ENCODE results near the gene PLPPR1. TPM values are rescaled to one million over a fixed set of nuclear protein-coding genes. Genes with fewer than 3 reads are reported as not detected.

Gene PLPPR1
- total RNA-seq, 1 donor from 2014 or later, result not detected

DNA sequence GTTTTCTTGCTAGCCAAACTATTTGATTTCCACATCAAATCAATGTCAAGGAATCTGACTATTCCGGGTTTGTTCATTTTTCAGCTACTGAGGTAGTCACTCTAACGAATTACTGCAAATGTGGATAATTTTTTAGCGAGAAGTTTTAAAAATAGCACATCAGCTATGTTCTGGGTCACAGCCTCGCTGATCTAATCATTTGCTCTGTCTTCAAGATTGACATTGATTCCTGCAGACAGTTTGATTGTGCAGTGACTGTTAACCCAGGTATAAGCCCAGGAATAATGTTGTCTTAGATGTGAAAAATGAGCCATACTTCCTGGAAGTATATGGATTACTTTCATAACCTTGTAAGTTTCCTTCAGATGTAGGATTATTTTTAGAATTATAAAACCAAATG lies 181.1 kb downstream of the PLPPR1 start:
- DNase-seq (ENCODE audit: low spot score), result no peak

DNA sequence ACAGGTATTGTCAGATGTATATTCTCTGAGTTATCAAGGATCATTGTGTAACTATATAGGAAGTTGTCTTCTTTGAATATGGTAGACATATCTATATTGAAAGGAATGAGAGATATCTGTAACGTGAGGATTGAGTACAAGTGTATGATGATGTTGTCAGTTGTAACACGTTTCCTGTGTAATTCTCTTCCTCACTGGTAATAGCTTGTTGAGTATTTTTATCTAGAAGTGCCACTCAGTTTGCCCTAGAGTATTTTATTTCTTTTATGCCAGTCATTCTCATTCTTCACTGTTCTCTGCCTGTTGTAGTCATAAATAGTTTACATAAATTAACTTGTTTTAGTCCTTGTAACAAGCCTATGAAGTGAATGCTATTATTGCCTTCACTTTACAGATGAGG lies 184.1 kb downstream of the PLPPR1 start:
- no peak for DNase-seq (ENCODE audit: low spot score)

DNA sequence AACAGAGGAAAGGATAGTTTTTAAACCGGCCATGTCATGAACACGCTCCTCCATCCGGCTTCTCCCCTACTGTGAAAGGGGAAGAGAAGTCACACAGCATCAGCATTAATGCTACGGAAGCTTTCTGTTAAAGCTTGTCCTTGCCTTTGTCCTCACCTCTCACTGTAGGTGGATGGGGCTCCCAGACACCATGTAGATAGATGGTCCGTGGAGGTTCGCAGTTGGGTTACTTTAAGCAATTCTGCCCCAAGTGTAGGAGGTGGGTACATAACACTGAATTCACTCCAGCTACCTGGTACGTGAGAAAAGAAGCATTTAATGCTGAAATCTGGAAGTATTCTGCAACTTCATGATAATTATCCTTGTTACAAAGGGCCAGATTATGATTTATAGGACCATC lies 190.5 kb downstream of the PLPPR1 start:
- no peak for DNase-seq (ENCODE audit: low spot score)

DNA sequence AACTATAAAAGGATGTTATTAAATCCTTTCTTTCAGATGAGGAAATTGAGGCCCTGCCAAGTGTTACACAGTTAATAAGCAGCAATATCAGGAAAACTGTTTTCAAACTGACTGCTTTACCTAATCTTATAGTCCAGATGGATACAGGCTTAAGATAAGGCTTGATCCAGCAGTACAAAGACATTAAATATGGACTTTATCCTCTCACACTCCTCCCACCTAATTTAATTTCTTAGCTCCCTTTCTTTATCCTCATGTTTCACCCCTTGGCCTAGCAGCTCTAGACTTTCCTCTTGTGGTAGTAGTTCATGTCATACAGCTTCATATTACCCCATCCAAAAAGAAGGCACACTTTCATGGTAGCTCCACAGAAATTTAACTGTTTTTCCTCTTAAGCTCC lies 191.8 kb downstream of the PLPPR1 start:
- no peak for DNase-seq (ENCODE audit: low spot score)

DNA sequence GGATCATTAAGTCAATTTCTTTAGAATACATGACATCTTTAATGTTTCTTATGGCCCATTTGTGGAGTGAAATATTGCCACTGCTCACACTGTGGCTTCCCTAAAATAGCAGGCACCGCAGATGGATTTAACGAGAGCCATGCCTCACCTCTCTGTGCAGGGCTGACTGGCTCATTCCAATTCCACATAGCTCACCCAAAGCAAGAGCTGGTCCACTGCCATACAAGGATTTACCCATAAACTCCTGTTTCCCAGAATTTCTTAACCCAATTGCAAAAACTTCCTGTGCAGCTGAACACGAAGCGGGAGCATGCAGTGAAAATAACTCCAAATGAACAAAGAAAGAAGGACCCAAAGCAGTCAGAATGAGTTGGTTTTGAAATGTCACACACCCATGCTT lies 196.7 kb downstream of the PLPPR1 start:
- no peak for DNase-seq (ENCODE audit: low spot score)

DNA sequence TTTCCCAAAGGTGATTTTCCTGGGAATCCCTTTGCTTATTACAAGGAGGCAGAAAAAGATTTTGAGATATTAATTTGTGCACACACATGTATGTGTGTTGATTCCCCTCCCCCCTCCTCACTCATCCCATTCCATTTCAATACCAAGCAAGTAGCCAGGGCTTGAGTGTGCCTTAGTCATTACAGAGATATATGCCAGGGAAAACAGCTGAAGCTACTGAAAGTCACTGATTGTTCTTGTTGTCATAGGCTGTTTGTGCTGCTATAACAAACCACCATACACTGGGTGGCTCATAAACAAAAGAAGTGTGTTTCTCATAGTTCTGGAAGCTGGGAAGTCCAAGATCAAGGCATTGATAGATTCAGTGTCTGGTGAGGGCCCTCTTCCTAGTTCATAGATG lies 197.6 kb downstream of the PLPPR1 start:
- DNase-seq (ENCODE audit: low spot score), result no peak

DNA sequence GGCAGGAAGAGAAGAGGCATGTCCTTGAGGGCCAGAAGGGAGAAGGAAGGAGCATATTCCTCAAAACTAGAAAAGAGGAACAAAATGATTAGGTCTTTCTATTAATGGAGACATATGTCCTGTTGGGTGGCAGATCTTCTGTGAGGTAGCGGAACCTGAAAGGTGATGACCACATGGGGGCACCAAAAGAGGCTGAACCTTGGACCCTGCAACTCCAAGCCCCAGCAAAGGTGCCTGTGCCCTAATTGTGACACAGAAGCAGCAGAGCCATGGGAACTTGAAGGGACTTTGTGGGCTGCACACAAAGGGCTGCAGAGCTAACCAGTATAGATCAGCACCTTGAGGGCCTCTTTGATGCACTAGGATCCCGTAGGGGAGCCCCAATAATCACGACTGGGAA lies 198.3 kb downstream of the PLPPR1 start:
- DNase-seq (ENCODE audit: low spot score), result no peak

DNA sequence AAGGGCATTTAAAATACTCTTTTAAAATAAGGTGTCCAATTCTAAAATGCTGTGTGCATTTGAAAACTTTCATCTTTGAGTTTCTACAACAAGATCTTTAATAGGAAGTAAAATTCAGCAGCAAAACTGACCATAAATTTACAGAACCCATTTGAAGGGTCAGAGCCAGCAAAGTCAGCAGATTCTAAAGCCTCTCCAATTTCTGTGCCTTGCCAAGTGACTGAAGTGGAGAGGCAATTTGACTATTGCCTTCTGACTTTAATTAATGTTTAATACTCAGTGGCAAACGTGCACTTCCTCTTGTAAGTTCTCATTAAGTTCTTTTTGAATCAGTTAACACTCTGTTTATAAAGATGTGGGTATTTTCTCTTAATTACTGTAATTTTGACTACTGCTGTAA lies 201.1 kb downstream of the PLPPR1 start:
- DNase-seq (ENCODE audit: low spot score), result no peak

DNA sequence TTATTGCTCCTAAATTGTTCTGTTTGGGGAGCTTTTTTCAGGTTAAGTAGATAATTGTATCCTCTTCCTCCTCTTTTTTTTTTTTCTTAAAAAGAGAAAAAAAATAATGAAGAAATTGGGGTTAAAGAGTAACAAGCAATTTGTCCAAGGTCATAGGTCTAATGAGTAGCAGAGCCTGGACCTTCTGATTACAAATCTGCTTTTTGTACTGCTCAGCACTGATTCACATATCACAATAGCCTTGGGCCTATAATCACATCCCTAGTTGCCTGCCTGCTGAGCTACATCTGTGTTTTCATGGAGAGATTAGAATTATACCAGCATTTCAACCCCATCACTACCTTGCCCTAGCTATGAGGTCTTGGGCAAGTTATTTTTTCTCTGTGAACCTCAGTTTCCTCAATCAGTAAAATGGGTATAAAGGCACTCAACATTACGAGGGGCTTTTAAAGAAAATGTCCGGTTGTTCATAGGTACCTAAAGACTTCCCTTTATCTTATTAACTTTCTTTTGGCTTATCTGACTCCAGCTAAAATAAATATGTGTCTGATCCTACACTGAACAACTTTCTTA lies 204.0 kb downstream of the PLPPR1 start:
- DNase-seq (ENCODE audit: low spot score), result no peak

DNA sequence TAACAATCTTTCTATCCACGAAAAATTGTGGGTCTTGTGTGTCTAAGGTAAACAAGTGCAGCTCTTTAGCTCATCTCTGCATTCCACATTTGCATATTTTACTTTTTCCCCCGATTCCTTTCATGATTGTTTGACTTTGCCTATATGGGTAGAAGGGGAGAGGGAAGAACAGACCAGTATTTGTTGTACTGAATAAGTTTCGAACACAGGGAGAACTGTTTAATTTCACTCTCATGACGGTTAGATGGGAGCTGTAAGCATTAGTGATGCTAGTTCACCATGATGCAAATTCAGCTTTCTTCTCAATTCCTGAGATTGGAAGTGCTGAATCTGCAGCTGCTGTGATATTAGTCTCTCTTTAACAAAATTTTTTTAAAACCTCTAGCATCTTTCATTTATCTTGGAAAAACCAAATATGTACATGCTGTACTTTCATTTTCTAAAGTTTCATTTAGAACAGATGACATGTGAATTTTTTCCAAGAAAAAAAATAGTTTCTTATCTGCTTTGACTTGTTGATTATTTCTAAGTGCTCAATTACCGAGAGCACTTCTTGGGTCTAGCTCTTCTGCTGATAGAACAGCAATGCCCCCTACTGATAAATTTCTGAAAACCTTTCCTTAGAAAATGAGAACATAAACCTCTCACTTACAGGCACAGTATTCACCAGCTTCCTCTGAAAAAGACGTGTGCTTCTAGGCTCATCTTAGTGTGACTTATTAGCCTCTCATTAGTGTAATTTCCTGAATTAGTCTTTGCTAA lies 206.8 kb downstream of the PLPPR1 start:
- DNase-seq (ENCODE audit: low spot score), result no peak

DNA sequence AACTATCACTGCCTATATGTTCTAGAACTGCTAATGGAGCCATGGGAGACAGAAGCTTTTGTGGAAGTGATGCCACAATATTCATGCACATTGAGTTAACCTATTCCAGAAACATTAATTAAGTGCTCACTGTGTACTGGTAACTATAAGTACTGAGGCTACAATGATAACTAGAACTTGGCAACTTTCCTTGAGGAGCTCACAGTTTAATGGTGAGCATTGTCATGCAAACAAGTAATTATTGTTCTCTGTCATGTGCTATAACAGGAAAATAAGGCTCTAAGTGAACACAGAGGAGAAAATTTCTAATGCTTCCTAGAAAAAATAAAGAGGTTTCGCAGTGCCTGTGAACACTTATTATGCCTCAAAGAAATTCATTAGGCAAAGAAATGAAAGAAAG lies 214.1 kb downstream of the PLPPR1 start:
- DNase-seq (ENCODE audit: low spot score), result no peak

DNA sequence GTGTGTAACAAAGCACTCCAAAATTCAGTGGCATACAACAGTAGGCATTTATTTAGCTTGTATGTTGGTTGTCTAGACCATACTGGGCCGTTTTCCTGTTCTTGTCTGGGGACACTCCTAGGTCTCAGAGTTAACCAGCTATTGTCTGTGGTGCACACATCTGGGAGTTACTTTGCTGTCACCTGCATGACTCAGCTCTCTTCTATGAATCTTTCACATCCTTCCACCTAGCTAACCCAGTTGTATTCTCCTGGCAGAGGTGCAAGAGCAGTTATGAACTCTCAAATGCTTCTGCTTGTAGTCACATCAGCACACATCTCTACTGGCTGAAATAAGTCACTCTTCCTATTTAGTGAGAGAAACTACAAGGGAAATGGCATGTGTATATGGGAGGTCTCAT lies 218.2 kb downstream of the PLPPR1 start:
- no peak for DNase-seq (ENCODE audit: low spot score)

DNA sequence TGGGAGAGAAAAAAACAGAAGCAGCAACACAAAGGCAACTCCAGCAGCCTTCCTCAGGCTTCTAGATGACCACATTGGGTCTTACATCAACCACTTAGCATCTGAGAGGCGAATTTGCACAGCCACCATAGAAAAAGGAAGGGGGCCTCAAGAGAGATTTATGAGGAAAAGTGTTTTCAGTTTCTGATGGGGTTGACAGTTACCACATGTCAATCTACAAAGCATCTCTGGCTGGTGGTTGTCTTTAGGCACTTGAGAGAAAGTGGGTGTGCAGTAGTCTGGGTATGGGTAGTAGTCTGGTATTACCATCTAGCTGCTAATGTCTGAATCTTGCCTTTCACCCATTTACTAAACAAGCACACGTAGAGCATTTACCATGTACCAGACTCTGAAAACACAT lies 218.8 kb downstream of the PLPPR1 start:
- no peak for DNase-seq (ENCODE audit: low spot score)

DNA sequence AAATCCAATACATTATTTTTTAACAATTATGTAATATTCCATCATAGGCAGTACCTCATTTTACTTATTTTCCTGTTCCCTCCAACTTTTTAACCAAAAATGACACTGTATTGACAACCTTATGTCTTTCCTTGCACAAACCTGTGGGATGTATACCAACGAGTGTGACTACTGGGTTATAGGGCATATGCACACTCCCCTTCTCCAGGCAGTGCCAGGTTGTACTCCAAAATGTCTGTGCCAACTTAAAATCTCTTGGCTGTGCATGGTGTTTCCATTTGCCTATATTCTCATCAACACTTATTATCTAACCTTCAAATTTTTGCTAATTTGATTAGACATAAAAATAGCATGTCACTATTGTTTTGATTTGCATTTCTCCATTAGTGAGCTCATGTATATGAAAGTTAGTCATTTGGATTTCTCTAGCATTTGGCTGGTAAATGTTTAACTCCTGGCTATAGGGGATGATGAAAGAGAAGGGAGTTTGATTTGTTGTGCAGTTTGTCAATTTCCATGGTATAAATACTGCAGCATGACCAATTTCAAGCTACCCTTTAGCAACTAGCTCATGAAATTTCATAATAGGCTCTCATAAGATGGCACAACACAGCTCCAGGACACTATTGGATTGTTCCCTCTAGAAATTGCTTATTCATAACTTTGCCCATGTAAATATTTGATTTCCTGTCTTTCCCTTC lies 226.4 kb downstream of the PLPPR1 start:
- DNase-seq (ENCODE audit: low spot score), result no peak

DNA sequence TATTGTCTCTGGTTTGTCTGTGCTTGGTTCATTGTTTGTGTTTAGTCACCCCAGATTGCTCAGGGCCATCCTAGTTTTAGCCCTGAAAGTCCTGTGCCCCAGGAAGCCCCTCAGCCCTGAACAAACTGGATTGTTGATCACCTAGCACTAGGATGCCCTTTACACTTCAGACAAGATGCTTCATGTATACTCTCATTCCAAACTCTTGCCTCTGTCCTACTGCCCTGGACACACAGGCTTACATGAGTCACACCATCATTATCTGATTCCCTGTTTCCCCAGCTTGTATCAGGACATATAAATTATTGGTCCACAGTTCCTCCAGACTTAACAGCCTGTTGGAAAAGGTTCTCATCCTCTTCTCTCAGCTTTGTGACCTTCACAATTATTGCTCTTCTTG lies 236.2 kb downstream of the PLPPR1 start:
- DNase-seq (ENCODE audit: low spot score), result no peak

DNA sequence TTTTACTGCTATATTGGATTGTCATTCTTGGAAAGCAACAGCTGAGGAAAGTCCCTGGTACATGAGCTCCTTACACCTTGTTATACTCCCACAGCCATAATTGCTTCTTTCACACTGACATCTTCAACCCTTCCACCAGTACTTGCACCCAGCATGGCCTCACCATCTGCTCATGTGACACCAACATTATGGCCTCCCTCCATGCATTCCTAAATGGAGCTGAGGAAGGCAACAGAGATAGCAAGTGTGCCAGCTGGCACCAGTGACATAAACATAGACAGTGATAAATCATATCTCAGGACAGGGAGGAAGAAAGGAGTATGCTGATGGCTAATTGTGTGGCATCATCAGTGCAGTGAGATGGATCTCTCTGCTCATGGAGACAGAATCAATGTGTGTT lies 236.7 kb downstream of the PLPPR1 start:
- no peak for DNase-seq (ENCODE audit: low spot score)

DNA sequence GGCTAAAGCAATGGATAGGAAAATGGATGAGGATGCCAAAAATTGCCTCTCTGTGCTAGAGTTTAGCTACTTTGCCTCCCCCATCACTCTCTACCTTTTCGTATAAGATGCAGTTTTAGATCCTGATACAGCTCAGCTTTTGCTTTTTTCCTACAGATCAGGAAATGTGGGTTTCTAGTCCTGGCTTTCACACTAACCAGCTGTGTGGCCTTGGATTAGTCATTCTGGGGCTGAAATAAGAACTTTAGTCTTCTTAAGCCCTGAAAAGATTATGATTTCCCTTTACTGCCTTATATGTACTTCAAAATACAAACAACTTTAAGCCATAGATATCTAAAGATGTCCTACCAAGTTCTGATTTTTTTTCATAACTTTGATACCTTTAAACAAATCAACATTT lies 239.9 kb downstream of the PLPPR1 start:
- no peak for DNase-seq (ENCODE audit: low spot score)

DNA sequence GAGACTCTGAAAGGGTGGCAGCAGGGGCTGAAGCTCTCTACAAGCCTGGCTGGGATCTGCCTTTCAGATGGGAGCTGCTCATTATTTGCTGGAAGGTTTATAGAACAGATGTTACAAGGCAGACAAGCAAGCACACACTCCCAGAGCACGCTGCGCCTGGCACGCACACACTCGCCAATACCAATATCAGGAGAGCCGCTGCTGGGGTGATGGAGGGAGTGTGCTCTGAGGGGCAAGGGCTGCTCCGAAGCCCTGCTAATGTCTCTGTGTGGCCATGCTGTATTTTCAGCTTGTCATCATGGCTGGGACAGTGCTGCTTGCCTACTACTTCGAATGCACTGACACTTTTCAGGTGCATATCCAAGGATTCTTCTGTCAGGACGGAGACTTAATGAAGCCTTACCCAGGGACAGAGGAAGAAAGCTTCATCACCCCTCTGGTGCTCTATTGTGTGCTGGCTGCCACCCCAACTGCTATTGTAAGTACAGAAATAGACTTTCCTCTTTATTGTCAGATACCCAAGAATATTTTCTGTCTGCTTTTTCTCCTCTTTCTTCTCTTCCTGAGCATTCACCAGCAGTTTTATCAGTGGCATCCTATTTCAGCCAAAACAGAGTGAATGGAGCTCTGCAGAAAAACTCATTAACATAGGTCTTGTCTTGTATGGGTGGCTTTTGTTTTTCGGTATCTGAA lies 241.2 kb downstream of the PLPPR1 start:
- DNase-seq (ENCODE audit: low spot score), result no peak

DNA sequence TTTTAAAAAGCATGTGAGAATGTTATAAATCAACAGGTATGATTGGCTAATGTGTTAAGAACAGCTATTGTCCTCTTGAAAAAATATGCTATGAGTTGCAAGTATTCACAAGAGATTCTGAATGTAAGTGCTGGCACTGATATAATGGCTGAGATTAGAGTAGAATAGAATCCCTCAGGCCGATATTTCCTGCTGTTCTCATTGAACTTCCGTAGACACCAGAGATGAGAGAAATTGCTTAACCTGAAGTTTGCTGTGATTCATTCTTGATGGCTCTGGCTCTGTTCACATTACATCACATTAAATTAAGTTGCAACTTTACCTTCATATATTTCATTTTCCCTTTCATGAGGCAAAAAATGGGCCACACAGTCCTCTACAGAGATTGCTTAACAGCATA lies 241.8 kb downstream of the PLPPR1 start:
- DNase-seq (ENCODE audit: low spot score), result no peak

DNA sequence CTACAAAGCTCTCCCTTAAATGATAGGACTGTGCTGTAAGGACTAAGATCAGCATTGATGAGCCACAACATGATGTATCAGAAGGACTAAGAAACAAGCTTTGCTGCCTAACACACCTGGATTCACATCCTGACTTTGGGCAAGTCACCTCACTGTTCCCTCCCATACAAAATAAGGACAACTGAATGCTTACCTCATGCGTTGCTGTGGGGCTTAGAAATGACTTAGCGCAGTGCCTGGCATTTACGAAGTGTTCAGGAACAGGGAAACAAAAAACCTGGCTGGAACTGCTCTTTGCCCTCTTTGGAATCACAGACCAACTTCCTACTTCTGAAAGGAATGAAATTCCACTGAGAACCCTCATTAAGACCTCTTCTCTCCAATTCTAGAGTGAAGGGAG lies 242.6 kb downstream of the PLPPR1 start:
- DNase-seq (ENCODE audit: low spot score), result no peak

DNA sequence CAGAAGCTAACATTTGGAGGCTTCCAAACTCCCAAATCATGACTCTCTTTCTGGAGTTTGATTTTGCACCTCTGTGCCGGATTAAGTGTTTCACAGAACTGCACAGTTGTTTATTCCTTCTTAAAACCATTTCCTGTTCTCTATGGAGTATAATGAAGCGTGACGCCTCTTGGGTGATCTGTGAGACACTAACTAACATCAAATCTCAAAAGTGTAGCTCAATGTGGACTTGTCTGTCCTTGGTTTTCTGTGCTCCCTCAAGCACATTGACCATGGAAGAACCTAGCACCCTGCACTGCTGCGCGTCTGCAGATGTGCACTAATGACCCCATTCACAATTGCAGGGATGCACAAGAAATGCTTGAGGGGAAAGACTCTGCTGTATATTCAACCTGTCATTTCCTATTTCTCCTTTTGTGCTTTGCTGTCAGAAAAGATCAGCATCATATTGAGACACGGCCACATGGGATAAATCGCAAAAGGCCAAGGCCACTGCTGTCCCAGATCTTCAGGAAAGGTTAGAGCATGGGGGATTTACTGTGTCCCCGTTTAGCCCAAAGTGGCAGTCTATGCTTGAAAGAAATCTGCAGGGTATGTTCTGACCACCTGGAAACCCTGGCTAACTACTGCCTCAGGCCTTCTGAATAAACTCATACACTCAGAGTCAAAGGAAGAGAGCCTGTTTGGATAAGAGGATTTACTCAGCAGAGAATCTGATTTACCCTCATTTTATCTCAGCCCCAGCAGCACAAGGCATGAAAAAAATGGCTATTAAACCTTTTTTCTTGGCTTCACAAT lies 246.6 kb downstream of the PLPPR1 start:
- no peak for DNase-seq (ENCODE audit: low spot score)

Data from mesenteric fat pad (tissue), 1 donor.